ENCODE measurements around the gene MRPL43.

GRCh38 chr10:100960251-100960650 is 27.0 kb downstream of the MRPL43 start:
- TF ChIP-seq POLR2A (IDR thresholded peaks at IDR 0.05; ENCODE audit: low read length) (no peak), GATA1 (IDR thresholded peaks at IDR 0.05; ENCODE audit: low read depth, low read length) (no peak)
